HEK293 (cell line): ENCODE measurements around the gene CYTH3.

Experiments
- CTCF ChIA-PET: fragments of 350-600 bp; formaldehyde crosslinking; extraction: SDS; loops from one replicate; lab custom pipeline; 2021; ENCODE audit warnings: antibody characterized with exemption; lab: Yijun Ruan, JAX
- POLR2A ChIA-PET: fragments of 300-600 bp; formaldehyde crosslinking; extraction: SDS; loops from one replicate; lab custom pipeline; 2020; ENCODE audit warnings: antibody characterized with exemption, inconsistent platforms; lab: Yijun Ruan, JAX
- H3K27ac ChIP-seq: fragments of 200-500 bp; sonication (Bioruptor generic); 2 replicates; pipeline ENCODE4 v1.5.1; 2014; ENCODE audit warnings: low read depth, low read length, control low read depth, inconsistent platforms; ENCODE audit errors: extremely low read depth
- H3K36me3 ChIP-seq, 2 experiments: fragments of 200-500 bp in 1 of 2; sonication (Bioruptor generic) in 1 of 2; 1 replicate in 1 of 2; 2 replicates in 1 of 2; pipeline ENCODE4 v1.5.1; 2014 to 2017; ENCODE audit warnings: inconsistent platforms in 2 of 2, low read length in 2 of 2; ENCODE audit not compliant: control insufficient read depth in 2 of 2, insufficient read depth in 1 of 2
- H3K4me1 ChIP-seq: fragments of 200-500 bp; sonication (Bioruptor generic); 2 replicates; pipeline ENCODE4 v1.5.1; 2014; ENCODE audit warnings: mild to moderate bottlenecking, low read length, inconsistent platforms; ENCODE audit not compliant: control insufficient read depth, insufficient read depth
- H3K4me3 ChIP-seq: 2 replicates; pipeline ENCODE4 v1.5.1; 2011; ENCODE audit warnings: low read depth, mild to moderate bottlenecking, control low read depth, low read length, moderate library complexity
- H3K9me3 ChIP-seq: fragments of 200-500 bp; sonication (Bioruptor generic); 2 replicates; pipeline ENCODE4 v1.5.1; 2014; ENCODE audit warnings: low read depth, low read length, inconsistent platforms; ENCODE audit not compliant: control insufficient read depth, insufficient read depth
- BCL11A ChIP-seq: fragments of 450-650 bp; formaldehyde crosslinking; IDR thresholded peaks from 2 replicates; pipeline ENCODE4 v1.5.1; 2016; ENCODE audit warnings: low read depth, missing biosample characterization, missing genetic modification characterization
- CTCF ChIP-seq: fragments of 450-650 bp; formaldehyde crosslinking; IDR thresholded peaks from 2 replicates; pipeline ENCODE4 v1.5.1; 2016; ENCODE audit warnings: missing biosample characterization, missing genetic modification characterization
- ELK4 ChIP-seq: IDR thresholded peaks from 2 replicates; pipeline ENCODE4 v1.6.1; 2011; ENCODE audit warnings: mild to moderate bottlenecking, low read depth, low read length, borderline replicate concordance
- MEIS1 ChIP-seq: sonication (generic); formaldehyde crosslinking; IDR thresholded peaks from 2 replicates; pipeline ENCODE4 v1.8.1; 2022; ENCODE audit warnings: missing genetic modification reagents, mild to moderate bottlenecking, borderline replicate concordance
- MYNN ChIP-seq: fragments of 450-650 bp; formaldehyde crosslinking; IDR thresholded peaks from 2 replicates; pipeline ENCODE4 v1.5.1; 2016; ENCODE audit warnings: missing biosample characterization, missing genetic modification characterization, borderline replicate concordance
- RBAK ChIP-seq: fragments of 450-650 bp; formaldehyde crosslinking; IDR thresholded peaks from 2 replicates; pipeline ENCODE4 v1.5.1; 2016; ENCODE audit warnings: missing biosample characterization, missing genetic modification characterization
- TCF7L2 ChIP-seq: IDR thresholded peaks from 2 replicates; pipeline ENCODE4 v1.6.1; 2011; ENCODE audit warnings: low read depth, mild to moderate bottlenecking, inconsistent platforms, low read length, moderate library complexity, borderline replicate concordance
- ZBTB8A ChIP-seq: fragments of 450-650 bp; formaldehyde crosslinking; IDR thresholded peaks from 2 replicates; pipeline ENCODE4 v1.5.1; 2016; ENCODE audit warnings: missing biosample characterization, missing genetic modification characterization
- ZFHX2 ChIP-seq: fragments of 450-650 bp; formaldehyde crosslinking; conservative IDR thresholded peaks from 2 replicates; pipeline ENCODE4 v1.5.1; 2016; ENCODE audit warnings: missing biosample characterization, missing genetic modification characterization
- ZNF133 ChIP-seq: fragments of 450-650 bp; formaldehyde crosslinking; IDR thresholded peaks from 2 replicates; pipeline ENCODE4 v1.5.1; 2016; ENCODE audit warnings: missing biosample characterization, missing genetic modification characterization
- ZNF146 ChIP-seq: fragments of 450-650 bp; formaldehyde crosslinking; IDR thresholded peaks from 2 replicates; pipeline ENCODE4 v1.5.1; 2016; ENCODE audit warnings: missing biosample characterization, missing genetic modification characterization
- ZNF175 ChIP-seq: fragments of 450-650 bp; formaldehyde crosslinking; IDR thresholded peaks from 2 replicates; pipeline ENCODE4 v1.5.1; 2016; ENCODE audit warnings: missing biosample characterization, missing genetic modification characterization
- ZNF2 ChIP-seq: fragments of 450-650 bp; formaldehyde crosslinking; IDR thresholded peaks from 2 replicates; pipeline ENCODE4 v1.5.1; 2016; ENCODE audit warnings: missing biosample characterization, missing genetic modification characterization
- ZNF292 ChIP-seq: fragments of 450-650 bp; formaldehyde crosslinking; IDR thresholded peaks from 2 replicates; pipeline ENCODE4 v1.5.1; 2016; ENCODE audit warnings: low read depth, missing biosample characterization, missing genetic modification characterization, borderline replicate concordance
- ZNF37A ChIP-seq: fragments of 450-650 bp; IDR thresholded peaks from 2 replicates; pipeline ENCODE4 v1.5.1; 2018; ENCODE audit warnings: missing biosample characterization, missing genetic modification characterization
- ZNF501 ChIP-seq: fragments of 450-650 bp; formaldehyde crosslinking; IDR thresholded peaks from 2 replicates; pipeline ENCODE4 v1.5.1; 2016; ENCODE audit warnings: missing biosample characterization, missing genetic modification characterization
- ZNF521 ChIP-seq: fragments of 450-650 bp; formaldehyde crosslinking; IDR thresholded peaks from 2 replicates; pipeline ENCODE4 v1.5.1; 2017; ENCODE audit warnings: missing biosample characterization, mild to moderate bottlenecking, missing genetic modification characterization
- ZNF610 ChIP-seq: fragments of 450-650 bp; formaldehyde crosslinking; IDR thresholded peaks from 2 replicates; pipeline ENCODE4 v1.5.1; 2016; ENCODE audit warnings: missing biosample characterization, missing genetic modification characterization, borderline replicate concordance
- ZNF677 ChIP-seq: fragments of 450-650 bp; IDR thresholded peaks from 2 replicates; pipeline ENCODE4 v1.5.0; 2018; ENCODE audit warnings: missing biosample characterization, mild to moderate bottlenecking, missing genetic modification characterization, moderate library complexity
- ZNF843 ChIP-seq: fragments of 450-650 bp; formaldehyde crosslinking; IDR thresholded peaks from 2 replicates; pipeline ENCODE4 v1.5.1; 2016; ENCODE audit warnings: missing biosample characterization, missing genetic modification characterization
- TF ChIP-seq, protein P1 (sequence below): fragments of 450-650 bp; formaldehyde crosslinking; IDR thresholded peaks from 2 replicates; pipeline ENCODE4 v1.5.1; 2016; ENCODE audit warnings: missing biosample characterization, missing genetic modification characterization, low read depth
- TF ChIP-seq, protein P2 (sequence below): fragments of 450-650 bp; formaldehyde crosslinking; IDR thresholded peaks from 2 replicates; pipeline ENCODE4 v1.5.1; 2017; ENCODE audit warnings: missing biosample characterization, mild to moderate bottlenecking, missing genetic modification characterization, moderate library complexity
- TF ChIP-seq, protein P3 (sequence below): fragments of 450-650 bp; formaldehyde crosslinking; IDR thresholded peaks from 2 replicates; pipeline ENCODE4 v1.5.1; 2017; ENCODE audit warnings: missing biosample characterization, missing genetic modification characterization
- TF ChIP-seq, protein P4 (sequence below): fragments of 450-650 bp; formaldehyde crosslinking; IDR thresholded peaks from 2 replicates; pipeline ENCODE4 v1.5.1; 2016; ENCODE audit warnings: missing biosample characterization, missing genetic modification characterization

The CYTH3 gene

DNA sequence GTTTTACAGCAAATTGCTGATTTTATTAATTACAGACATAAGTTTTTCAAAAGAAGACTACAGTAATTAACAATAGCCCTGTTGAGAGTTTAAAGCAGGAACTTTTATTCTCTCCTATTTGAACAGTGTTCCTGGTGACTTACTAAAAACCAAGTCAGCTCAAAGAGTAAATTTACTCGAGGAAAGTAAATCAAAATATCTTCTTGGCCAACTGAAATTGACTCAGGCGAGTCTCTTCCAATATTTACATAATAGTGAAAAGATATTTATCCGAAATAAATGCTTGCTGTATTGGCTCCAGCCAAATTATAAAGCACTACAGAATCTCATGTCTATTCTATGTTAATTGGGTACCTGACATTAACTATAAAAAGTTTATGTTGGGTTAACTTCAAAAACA lies 13.2 kb downstream of the CYTH3 start:
- Histone ChIP-seq H3K4me1 (peaks cover 12% of the 10 kb centered on the region; the same call in 1 of the 2 replicates), H3K4me3 (no peak overlapping the region), H3K9me3 (no peaks in the 10 kb centered on the region), H3K27ac (no peak overlapping the region), H3K36me3 (no peaks in the 10 kb centered on the region)
- TF ChIP-seq MYNN (tag by site-specific recombination): no peak
- TF ChIP-seq, protein P1, sequence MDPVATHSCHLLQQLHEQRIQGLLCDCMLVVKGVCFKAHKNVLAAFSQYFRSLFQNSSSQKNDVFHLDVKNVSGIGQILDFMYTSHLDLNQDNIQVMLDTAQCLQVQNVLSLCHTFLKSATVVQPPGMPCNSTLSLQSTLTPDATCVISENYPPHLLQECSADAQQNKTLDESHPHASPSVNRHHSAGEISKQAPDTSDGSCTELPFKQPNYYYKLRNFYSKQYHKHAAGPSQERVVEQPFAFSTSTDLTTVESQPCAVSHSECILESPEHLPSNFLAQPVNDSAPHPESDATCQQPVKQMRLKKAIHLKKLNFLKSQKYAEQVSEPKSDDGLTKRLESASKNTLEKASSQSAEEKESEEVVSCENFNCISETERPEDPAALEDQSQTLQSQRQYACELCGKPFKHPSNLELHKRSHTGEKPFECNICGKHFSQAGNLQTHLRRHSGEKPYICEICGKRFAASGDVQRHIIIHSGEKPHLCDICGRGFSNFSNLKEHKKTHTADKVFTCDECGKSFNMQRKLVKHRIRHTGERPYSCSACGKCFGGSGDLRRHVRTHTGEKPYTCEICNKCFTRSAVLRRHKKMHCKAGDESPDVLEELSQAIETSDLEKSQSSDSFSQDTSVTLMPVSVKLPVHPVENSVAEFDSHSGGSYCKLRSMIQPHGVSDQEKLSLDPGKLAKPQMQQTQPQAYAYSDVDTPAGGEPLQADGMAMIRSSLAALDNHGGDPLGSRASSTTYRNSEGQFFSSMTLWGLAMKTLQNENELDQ: no peak
- TF ChIP-seq ZNF133 (tag by site-specific recombination): no peak
- TF ChIP-seq ZNF521 (tag by site-specific recombination): no peak
- ChIA-PET CTCF (no interaction called here), POLR2A (no interaction called here)

DNA sequence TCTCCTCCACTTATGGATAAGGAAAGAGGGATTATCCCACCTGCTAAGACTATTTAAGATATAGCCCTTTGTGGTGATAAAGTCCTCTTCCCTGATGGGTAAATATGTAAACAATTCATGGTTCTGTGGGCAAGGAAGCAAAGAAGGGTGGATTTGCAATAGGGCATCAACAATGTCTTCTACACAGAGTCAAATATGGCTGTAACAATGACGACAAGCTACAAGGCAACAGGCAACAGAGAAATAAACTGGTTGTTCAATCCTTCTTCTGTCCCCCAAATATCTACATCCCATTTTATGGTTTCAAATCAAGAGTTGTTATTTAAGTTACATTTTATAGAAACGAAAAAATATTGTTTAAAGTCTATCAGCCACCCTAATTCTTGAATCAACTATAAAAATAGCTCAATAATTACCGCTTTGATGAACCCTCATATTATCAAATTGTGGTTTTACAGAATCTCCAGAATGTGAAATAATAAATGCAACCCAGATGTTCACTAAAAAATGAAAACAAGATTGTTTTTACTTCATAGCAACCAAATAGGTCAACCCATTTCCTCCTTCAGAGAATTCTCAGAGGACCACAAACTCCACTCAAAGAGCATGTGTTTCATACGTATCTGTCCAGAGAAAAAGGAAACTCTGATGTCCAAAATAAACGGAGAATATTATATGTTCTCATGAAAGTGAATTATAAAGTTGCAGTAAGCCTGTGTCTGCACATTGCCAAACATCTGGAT lies 13.8 kb downstream of the CYTH3 start:
- ChIA-PET POLR2A (interaction anchor here (0.7 kb wide), 1 partner anchor 36 kb away, joined by 3 read pairs; no protein-coding TSS in a partner anchor), CTCF (interaction anchor here (0.6 to 0.7 kb wide), 2 partner anchors 15 to 770 kb away, joined by 3 to 4 read pairs; no protein-coding TSS in a partner anchor)
- H3K36me3 ChIP-seq: no peaks in the 10 kb centered on the region
- no peaks in the 10 kb centered on the region for H3K9me3 ChIP-seq
- H3K4me1 ChIP-seq: peaks cover 12% of the 10 kb centered on the region; the same call in 1 of the 2 replicates
- no peak overlapping the region for H3K27ac ChIP-seq
- no peak overlapping the region for H3K4me3 ChIP-seq
- TF ChIP-seq ZNF501 (tag by site-specific recombination) (no peak), ZBTB8A (tag by site-specific recombination) (no peak), ZNF843 (tag by site-specific recombination) (no peak), ELK4 (no peak), TCF7L2 (no peak), ZNF146 (tag by site-specific recombination) (no peak), MEIS1 (CRISPR knock-in tag) (no peak), BCL11A (tag by site-specific recombination) (no peak), ZNF610 (tag by site-specific recombination) (no peak), ZNF677 (tag by site-specific recombination) (no peak), ZNF2 (tag by site-specific recombination) (no peak), ZNF37A (tag by site-specific recombination) (no peak), ZNF292 (no peak), ZNF175 (no peak), RBAK (no peak), CTCF (tag by site-specific recombination) (no peak), ZFHX2 (no peak)
- TF ChIP-seq, protein P2, sequence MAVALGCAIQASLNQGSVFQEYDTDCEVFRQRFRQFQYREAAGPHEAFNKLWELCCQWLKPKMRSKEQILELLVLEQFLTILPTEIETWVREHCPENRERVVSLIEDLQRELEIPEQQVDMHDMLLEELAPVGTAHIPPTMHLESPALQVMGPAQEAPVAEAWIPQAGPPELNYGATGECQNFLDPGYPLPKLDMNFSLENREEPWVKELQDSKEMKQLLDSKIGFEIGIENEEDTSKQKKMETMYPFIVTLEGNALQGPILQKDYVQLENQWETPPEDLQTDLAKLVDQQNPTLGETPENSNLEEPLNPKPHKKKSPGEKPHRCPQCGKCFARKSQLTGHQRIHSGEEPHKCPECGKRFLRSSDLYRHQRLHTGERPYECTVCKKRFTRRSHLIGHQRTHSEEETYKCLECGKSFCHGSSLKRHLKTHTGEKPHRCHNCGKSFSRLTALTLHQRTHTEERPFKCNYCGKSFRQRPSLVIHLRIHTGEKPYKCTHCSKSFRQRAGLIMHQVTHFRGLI (tag by site-specific recombination): no peak
- TF ChIP-seq, protein P3, sequence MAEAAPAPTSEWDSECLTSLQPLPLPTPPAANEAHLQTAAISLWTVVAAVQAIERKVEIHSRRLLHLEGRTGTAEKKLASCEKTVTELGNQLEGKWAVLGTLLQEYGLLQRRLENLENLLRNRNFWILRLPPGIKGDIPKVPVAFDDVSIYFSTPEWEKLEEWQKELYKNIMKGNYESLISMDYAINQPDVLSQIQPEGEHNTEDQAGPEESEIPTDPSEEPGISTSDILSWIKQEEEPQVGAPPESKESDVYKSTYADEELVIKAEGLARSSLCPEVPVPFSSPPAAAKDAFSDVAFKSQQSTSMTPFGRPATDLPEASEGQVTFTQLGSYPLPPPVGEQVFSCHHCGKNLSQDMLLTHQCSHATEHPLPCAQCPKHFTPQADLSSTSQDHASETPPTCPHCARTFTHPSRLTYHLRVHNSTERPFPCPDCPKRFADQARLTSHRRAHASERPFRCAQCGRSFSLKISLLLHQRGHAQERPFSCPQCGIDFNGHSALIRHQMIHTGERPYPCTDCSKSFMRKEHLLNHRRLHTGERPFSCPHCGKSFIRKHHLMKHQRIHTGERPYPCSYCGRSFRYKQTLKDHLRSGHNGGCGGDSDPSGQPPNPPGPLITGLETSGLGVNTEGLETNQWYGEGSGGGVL (tag by site-specific recombination): no peak
- TF ChIP-seq, protein P4, sequence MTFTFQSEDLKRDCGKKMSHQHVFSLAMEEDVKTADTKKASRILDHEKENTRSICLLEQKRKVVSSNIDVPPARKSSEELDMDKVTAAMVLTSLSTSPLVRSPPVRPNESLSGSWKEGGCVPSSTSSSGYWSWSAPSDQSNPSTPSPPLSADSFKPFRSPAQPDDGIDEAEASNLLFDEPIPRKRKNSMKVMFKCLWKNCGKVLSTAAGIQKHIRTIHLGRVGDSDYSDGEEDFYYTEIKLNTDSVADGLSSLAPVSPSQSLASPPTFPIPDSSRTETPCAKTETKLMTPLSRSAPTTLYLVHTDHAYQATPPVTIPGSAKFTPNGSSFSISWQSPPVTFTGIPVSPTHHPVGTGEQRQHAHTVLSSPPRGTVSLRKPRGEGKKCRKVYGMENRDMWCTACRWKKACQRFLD (tag by site-specific recombination): no peak
